ENCODE data around the gene BBS9.

The BBS9 gene

DNA sequence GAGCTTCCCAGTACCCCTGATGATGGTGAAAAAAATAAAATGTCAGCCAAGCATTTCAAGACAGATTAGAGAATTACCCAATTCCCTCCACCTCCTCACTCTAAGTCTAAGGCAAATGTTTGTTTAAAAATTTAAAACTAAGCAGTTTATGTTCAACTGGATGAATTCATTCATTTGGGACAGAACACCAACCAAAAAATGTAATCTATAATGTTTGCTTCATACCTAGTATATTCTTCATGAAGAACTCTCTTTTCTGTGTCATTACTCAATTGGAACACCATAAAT is 450.3 kb downstream of the BBS9 start:
- Histone ChIP-seq H3F3A (ENCODE audit: low read depth) (no peaks in the 10 kb centered on the region), H3K79me2 (ENCODE audit: insufficient read depth, low read length) (no peaks in the 10 kb centered on the region), H3K4me3 (ENCODE audit: low read length, poor library complexity, severe bottlenecking) (no peak overlapping the region), H3K36me3 (ENCODE audit: insufficient read depth, low read length) (no peaks in the 10 kb centered on the region), H3K4me1 (ENCODE audit: insufficient read depth, low read length, poor library complexity, severe bottlenecking) (no peaks in the 10 kb centered on the region), H2AFZ (ENCODE audit: low read length) (no peak overlapping the region), H3K9ac (ENCODE audit: low read depth, low read length, poor library complexity, severe bottlenecking) (no peak overlapping the region), H3K9me2 (replicated peaks; ENCODE audit: low read depth, low read length) (no peaks in the 10 kb centered on the region), H3K9me3 (ENCODE audit: insufficient read depth, low read depth, low read length) (no peaks in the 10 kb centered on the region), H4K20me1 (ENCODE audit: insufficient read depth, low read length, poor library complexity, severe bottlenecking) (no peaks in the 10 kb centered on the region), H3K4me2 (ENCODE audit: low read depth, low read length, poor library complexity, severe bottlenecking) (no peak overlapping the region), H3K27me3 (ENCODE audit: insufficient read depth, low read length, poor library complexity, severe bottlenecking) (no peaks in the 10 kb centered on the region)
- TF ChIP-seq, protein P1, sequence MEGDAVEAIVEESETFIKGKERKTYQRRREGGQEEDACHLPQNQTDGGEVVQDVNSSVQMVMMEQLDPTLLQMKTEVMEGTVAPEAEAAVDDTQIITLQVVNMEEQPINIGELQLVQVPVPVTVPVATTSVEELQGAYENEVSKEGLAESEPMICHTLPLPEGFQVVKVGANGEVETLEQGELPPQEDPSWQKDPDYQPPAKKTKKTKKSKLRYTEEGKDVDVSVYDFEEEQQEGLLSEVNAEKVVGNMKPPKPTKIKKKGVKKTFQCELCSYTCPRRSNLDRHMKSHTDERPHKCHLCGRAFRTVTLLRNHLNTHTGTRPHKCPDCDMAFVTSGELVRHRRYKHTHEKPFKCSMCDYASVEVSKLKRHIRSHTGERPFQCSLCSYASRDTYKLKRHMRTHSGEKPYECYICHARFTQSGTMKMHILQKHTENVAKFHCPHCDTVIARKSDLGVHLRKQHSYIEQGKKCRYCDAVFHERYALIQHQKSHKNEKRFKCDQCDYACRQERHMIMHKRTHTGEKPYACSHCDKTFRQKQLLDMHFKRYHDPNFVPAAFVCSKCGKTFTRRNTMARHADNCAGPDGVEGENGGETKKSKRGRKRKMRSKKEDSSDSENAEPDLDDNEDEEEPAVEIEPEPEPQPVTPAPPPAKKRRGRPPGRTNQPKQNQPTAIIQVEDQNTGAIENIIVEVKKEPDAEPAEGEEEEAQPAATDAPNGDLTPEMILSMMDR (conservative IDR thresholded peaks at IDR 0.05; ENCODE audit: low read length): no peak
- TF ChIP-seq EZH2phosphoT487 (IDR thresholded peaks at IDR 0.05; ENCODE audit: borderline replicate concordance): no peak

GRCh38 chr7:33581236-33581635 is 451.9 kb downstream of the BBS9 start:
- Histone ChIP-seq H3K4me1 (ENCODE audit: insufficient read depth, low read length, poor library complexity, severe bottlenecking) (no peaks in the 10 kb centered on the region), H3K9me3 (ENCODE audit: insufficient read depth, low read depth, low read length) (no peaks in the 10 kb centered on the region), H3K4me2 (ENCODE audit: low read depth, low read length, poor library complexity, severe bottlenecking) (no peak overlapping the region), H3F3A (ENCODE audit: low read depth) (no peaks in the 10 kb centered on the region), H2AFZ (ENCODE audit: low read length) (no peak overlapping the region), H4K20me1 (ENCODE audit: insufficient read depth, low read length, poor library complexity, severe bottlenecking) (no peaks in the 10 kb centered on the region), H3K79me2 (ENCODE audit: insufficient read depth, low read length) (no peaks in the 10 kb centered on the region), H3K9ac (ENCODE audit: low read depth, low read length, poor library complexity, severe bottlenecking) (no peak overlapping the region), H3K9me2 (replicated peaks; ENCODE audit: low read depth, low read length) (no peaks in the 10 kb centered on the region), H3K4me3 (ENCODE audit: low read length, poor library complexity, severe bottlenecking) (no peak overlapping the region), H3K36me3 (ENCODE audit: insufficient read depth, low read length) (no peaks in the 10 kb centered on the region), H3K27me3 (ENCODE audit: insufficient read depth, low read length, poor library complexity, severe bottlenecking) (no peaks in the 10 kb centered on the region)
- TF ChIP-seq, protein P1 (conservative IDR thresholded peaks at IDR 0.05; ENCODE audit: low read length): no peak
- TF ChIP-seq EZH2phosphoT487 (IDR thresholded peaks at IDR 0.05; ENCODE audit: borderline replicate concordance): no peak

GRCh38 chr7:33582104-33582503 is 452.7 kb downstream of the BBS9 start:
- H3K9me2 ChIP-seq (replicated peaks; ENCODE audit: low read depth, low read length): no peaks in the 10 kb centered on the region

More at GRCh38 chr7:33582104-33582503, 452.7 kb downstream of the BBS9 start:
- TF ChIP-seq, protein P1 (conservative IDR thresholded peaks at IDR 0.05; ENCODE audit: low read length): no peak
- no peak for TF ChIP-seq EZH2phosphoT487 (IDR thresholded peaks at IDR 0.05; ENCODE audit: borderline replicate concordance)
- Histone ChIP-seq H3K79me2 (ENCODE audit: insufficient read depth, low read length) (no peaks in the 10 kb centered on the region), H2AFZ (ENCODE audit: low read length) (no peak overlapping the region), H3K4me2 (ENCODE audit: low read depth, low read length, poor library complexity, severe bottlenecking) (no peak overlapping the region), H3K9ac (ENCODE audit: low read depth, low read length, poor library complexity, severe bottlenecking) (no peak overlapping the region), H3K4me1 (ENCODE audit: insufficient read depth, low read length, poor library complexity, severe bottlenecking) (no peaks in the 10 kb centered on the region), H4K20me1 (ENCODE audit: insufficient read depth, low read length, poor library complexity, severe bottlenecking) (no peaks in the 10 kb centered on the region), H3K9me3 (ENCODE audit: insufficient read depth, low read depth, low read length) (no peaks in the 10 kb centered on the region), H3K36me3 (ENCODE audit: insufficient read depth, low read length) (no peaks in the 10 kb centered on the region), H3K4me3 (ENCODE audit: low read length, poor library complexity, severe bottlenecking) (no peak overlapping the region), H3F3A (ENCODE audit: low read depth) (no peaks in the 10 kb centered on the region), H3K27me3 (ENCODE audit: insufficient read depth, low read length, poor library complexity, severe bottlenecking) (no peaks in the 10 kb centered on the region)

Measured in Loucy (cell line).